Fibroblast of pulmonary artery (primary cell): ENCODE data around the gene GRIK3.
"Not testable (repeated sequence)": the region's sequence is repeated elsewhere in the genome, so short reads cannot be mapped to it uniquely, and the experiment has no call there.

ENCODE experiments used
- DNase-seq: peaks from one replicate; pipeline ENCODE4 v3.0.0-alpha.2; 2010; ENCODE audit warnings: low read depth
- H3K4me3 ChIP-seq: replicated peaks from 2 replicates; pipeline ENCODE4 v1.5.1; 2011; ENCODE audit warnings: low read depth, mild to moderate bottlenecking, control low read depth, low read length, moderate library complexity
- TF ChIP-seq, protein P1 (sequence below): IDR thresholded peaks from 2 replicates; pipeline ENCODE4 v1.5.1; 2011; ENCODE audit warnings: mild to moderate bottlenecking, control low read depth, low read length, inconsistent platforms; ENCODE audit errors: missing control alignments

The GRIK3 gene

DNA sequence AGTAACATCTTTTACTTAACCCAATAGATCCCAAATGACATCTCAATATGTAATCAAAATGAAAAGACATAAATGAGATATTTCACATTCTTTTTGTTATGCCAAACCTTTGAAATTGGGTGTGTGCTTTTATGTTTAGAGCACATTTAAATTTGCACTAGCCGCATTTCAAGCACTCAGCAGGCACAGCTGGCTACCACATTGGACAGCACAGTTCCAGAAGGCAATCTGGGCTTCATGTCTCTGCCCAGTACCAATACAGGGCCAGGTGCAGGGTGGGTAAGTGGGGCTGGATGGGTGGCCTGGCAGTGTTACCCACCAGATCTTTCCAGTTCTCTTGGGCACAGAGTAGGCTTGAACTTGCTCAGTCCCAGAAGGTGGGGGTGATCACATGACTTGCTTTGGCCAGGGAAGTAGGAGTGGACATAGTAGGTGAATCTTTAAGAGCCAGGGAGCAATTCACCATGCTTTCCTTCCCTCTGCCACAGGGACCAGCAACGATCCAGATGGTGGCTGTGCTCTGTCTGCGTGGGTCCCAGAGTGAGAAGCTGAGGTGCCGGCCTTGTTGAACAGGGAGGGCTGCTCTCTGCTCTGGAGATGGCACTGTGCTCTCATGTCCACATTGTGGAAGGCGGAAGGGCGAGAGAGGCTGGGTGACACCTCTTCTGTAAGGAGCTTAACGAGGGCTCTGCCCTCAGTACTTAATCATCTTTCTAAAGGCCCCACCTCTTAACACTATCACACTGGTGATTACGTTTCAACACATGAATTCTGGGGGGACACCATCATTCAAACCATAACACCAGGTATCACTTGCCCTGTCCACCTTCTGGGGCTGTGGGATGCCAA is 261.4 kb downstream of the GRIK3 start:
- DNase-seq: no peak
- TF ChIP-seq, protein P1, sequence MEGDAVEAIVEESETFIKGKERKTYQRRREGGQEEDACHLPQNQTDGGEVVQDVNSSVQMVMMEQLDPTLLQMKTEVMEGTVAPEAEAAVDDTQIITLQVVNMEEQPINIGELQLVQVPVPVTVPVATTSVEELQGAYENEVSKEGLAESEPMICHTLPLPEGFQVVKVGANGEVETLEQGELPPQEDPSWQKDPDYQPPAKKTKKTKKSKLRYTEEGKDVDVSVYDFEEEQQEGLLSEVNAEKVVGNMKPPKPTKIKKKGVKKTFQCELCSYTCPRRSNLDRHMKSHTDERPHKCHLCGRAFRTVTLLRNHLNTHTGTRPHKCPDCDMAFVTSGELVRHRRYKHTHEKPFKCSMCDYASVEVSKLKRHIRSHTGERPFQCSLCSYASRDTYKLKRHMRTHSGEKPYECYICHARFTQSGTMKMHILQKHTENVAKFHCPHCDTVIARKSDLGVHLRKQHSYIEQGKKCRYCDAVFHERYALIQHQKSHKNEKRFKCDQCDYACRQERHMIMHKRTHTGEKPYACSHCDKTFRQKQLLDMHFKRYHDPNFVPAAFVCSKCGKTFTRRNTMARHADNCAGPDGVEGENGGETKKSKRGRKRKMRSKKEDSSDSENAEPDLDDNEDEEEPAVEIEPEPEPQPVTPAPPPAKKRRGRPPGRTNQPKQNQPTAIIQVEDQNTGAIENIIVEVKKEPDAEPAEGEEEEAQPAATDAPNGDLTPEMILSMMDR: no peak
- H3K4me3 ChIP-seq: no peak overlapping the region

DNA sequence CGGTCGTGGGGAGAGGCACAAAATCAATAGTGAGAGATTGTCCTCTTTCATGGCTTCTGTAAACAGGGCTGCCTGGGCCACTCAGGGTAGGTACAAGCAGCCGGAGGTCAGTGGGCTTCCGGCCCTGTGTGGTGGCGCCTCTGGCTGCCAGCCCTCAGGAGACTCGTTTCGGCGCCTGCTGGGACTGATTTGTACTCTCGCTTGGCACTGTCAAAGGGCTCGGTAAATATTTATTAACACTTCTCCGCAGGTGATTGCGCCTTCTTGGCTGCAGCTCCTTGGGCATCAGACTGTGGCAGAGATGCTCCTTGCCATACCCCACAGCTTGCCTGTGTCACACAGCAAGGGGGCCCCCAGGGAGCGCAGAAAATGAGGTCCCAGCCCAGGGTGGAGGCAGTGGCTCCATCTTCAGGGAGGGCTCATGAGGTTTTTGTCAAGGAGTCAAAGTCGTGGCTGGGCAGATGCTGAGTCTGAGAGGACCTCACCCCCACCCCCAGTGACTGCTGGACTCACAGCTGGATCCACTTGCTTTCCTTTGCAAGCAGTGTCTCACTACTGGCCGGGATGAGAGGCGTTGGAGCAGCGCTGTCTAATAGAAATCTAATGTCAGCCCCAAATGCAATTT is 262.5 kb downstream of the GRIK3 start:
- TF ChIP-seq, protein P1: no peak
- no peak overlapping the region for H3K4me3 ChIP-seq
- no peak for DNase-seq

DNA sequence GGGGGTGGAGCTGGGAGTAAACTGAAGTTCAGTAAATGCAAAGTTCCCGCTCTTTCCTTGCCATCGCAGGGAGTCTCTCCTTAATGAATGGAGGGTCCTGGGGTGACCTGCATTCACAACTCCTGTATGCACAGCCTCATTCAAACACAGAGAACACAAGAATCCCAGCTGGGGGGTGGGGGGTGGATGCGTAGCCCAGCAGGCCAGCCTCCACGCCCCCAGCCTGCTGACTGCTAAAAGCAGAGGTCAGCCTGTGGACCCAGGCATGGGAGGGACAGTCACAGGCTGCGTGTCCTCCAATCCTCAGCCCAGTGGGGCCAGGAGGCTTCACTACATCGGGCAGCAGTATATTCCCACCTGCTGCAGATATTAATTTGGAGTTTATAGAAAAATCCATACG is 263.1 kb downstream of the GRIK3 start:
- TF ChIP-seq, protein P1: no peak
- no peak overlapping the region for H3K4me3 ChIP-seq
- DNase-seq: no peak

DNA sequence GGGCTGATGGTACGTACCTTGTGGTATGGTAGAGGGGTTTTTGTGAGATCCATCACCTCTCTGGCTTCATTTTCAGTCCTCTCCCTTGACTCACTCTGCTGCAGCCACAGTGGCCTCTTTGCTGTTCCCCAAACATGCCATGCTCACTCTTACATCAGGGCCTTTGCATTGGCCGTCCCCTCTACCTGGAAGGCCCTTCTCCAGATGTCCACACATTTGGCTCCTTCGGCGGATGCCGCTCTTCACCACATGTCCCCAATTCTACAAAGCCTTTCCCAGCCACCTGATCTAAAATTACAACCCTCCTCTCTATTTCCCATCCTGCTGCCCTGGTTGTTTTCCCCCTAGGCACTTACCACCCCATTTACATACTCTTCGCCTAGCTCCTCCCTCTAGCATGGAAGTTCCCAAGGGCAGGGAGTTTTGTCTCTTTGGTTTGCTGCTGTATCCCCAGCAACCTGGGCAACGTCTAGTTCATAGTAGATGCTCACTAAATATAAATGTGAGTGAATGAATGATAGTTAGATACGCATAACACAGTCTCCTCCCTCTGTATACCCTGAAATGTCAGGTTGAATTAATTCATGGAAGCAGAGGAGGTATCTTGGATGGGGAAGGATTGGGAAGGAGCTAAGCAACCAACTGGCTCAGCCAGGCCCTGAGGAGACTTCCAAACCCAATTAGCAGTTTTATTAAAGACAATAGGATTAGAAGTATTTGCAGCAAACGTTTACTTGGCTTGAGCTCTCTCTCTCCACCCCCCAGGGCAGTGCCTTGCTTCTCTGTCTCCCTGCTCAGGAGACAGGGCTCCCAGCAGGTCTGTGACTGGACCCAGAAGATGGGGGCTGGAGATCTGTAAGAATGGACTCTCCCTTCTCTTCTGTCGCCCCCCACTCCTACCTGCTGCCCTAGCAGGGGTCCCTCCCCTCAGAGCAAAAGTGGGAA is 264.2 kb downstream of the GRIK3 start:
- no peak for DNase-seq
- H3K4me3 ChIP-seq: no peak overlapping the region
- TF ChIP-seq, protein P1: no peak

DNA sequence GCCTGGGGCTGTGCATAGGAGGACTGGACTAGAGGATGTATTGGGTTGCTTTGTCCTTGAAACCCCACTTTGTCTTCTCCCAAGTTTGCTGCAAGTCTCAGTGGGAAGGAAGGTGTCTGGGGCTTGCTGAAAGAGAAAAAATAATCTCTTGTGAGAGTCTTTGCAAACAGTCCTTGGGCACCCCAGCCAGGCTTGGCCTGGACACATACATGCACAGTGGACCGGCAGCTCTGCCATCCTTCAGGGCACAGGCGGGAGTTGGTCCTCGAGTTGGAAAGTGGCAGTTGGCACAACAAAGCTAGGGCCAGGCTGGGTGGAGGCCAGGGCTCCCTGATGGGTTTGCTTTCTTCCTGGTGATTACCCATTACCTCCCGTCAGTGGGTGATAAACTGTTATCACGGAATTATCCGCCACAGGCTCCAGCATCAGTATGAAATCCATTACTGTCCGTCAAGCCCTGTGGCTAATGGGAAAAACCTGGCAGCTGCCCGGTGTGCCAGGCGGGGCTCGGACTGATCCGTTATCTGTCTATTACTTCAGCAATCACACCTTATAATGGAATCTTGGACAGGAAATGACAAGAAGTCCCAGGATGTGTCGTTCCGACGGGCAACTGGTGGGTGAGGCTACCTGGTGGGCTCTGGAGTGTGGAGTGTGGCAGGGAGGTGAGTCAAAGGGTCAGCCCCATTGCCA is 265.7 kb downstream of the GRIK3 start:
- TF ChIP-seq, protein P1: no peak
- no peak for DNase-seq
- H3K4me3 ChIP-seq: no peak overlapping the region

DNA sequence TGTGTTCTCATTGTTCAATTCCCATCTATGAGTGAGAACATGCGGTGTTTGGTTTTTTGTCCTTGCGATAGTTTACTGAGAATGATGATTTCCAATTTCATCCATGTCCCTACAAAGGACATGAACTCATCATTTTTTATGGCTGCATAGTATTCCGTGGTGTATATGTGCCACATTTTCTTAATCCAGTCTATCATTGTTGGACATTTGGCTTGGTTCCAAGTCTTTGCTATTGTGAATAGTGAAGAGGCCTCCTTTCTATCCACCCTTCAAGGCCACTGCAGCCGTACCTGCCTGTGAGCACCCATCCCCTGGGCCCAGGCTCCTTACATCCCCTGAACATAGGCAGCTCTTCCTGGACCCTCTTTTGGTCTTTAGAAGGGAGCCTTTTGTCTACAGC is 266.9 kb downstream of the GRIK3 start:
- not testable (repeated sequence) for DNase-seq, H3K4me3 ChIP-seq

DNA sequence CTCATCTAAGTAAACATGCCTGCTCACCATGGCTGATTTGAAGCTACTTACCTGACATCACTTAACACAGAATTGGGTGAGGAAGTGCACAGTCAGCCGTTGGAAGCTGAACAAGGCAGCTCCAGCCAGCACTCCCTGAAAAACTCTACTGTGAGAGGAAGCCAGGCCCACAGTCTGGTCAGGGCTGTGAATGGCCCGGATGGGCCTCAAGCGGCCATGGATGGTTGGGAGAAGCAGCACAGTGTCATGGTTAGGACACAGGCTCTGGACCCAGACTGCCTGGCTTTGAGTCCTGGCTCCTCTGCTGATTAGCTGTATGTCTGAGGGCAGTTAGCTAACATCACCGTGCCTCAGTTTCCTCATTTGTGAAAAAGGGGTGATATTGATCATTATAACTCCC is 267.8 kb downstream of the GRIK3 start:
- no peak for DNase-seq
- H3K4me3 ChIP-seq: no peak overlapping the region
- TF ChIP-seq, protein P1: no peak
